Measurements from ENCODE around the gene CUL2. TPM values are rescaled to one million over a fixed set of nuclear protein-coding genes. Genes with fewer than 3 reads are reported as not detected.

The CUL2 gene
- total and polyA plus RNA-seq, 7 donors, result 26.2 to 65.6 (median 47.0) TPM

- TF ChIP-seq CTCF (IDR thresholded peaks at IDR 0.05), result no peak
- Histone ChIP-seq H3K27ac (no peak overlapping the region), H3K36me3 (ENCODE audit: insufficient read depth in 1 of 2, low read depth in 1 of 2) (peaks cover 0 to 33% of the 10 kb centered on the region in 2 donors), H3K27me3 (ENCODE audit: insufficient read depth in 3 of 3, low read length in 2 of 3) (no peaks in the 10 kb centered on the region), H3K4me3 (no peak overlapping the region), H3K9me3 (no peaks in the 10 kb centered on the region), H3K4me1 (no peaks in the 10 kb centered on the region)
- 82 to 87% (median 86%) methylated on average over 8 of the region's 8 CpGs for WGBS, 3 donors
- intact Hi-C loops (cut with DNase I), result no loop called here
- ATAC-seq (no peak), DNase-seq (no peak)
These were observed 84.3 kb downstream of the CUL2 start for GRCh38 chr10:35005868-35006267.

- ATAC-seq (no peak), DNase-seq (no peak)
- Histone ChIP-seq H3K27ac (no peak overlapping the region), H3K4me3 (no peak overlapping the region), H3K36me3 (ENCODE audit: insufficient read depth in 1 of 2, low read depth in 1 of 2) (peaks cover 0 to 20% of the 10 kb centered on the region in 2 donors), H3K4me1 (no peaks in the 10 kb centered on the region), H3K9me3 (no peaks in the 10 kb centered on the region), H3K27me3 (ENCODE audit: insufficient read depth in 3 of 3, low read length in 2 of 3) (no peaks in the 10 kb centered on the region)
- WGBS, 3 donors, result 71 to 94% (median 87%) methylated on average over 3 of the region's 3 CpGs
- no peak for TF ChIP-seq CTCF (IDR thresholded peaks at IDR 0.05)
- intact Hi-C loops (cut with DNase I), result no loop called here
These were observed 85.5 kb downstream of the CUL2 start for GRCh38 chr10:35004651-35005050.

GRCh38 chr10:35003906-35004305, 86.2 kb downstream of the CUL2 start:
- no peak for DNase-seq
- 67 to 83% (median 77%) methylated on average over 4 of the region's 4 CpGs for WGBS, 3 donors
- intact Hi-C loops (cut with DNase I), result no loop called here

GRCh38 chr10:35000936-35001335, 89.2 kb downstream of the CUL2 start:
- Histone ChIP-seq H3K4me1 (no peaks in the 10 kb centered on the region), H3K4me3 (no peak overlapping the region), H3K27ac (no peak overlapping the region), H3K9me3 (no peaks in the 10 kb centered on the region), H3K27me3 (ENCODE audit: insufficient read depth in 3 of 3, low read length in 2 of 3) (no peaks in the 10 kb centered on the region), H3K36me3 (ENCODE audit: insufficient read depth in 1 of 2, low read depth in 1 of 2) (no peaks in the 10 kb centered on the region)
- WGBS, 3 donors, result 82 to 92% (median 88%) methylated on average over 4 of the region's 4 CpGs
- intact Hi-C loops (cut with DNase I), result no loop called here
- TF ChIP-seq CTCF (IDR thresholded peaks at IDR 0.05), result no peak
- ATAC-seq, result no peak
- no peak for DNase-seq

More at GRCh38 chr10:35003906-35004305, 86.2 kb downstream of the CUL2 start:
- Histone ChIP-seq H3K36me3 (ENCODE audit: insufficient read depth in 1 of 2, low read depth in 1 of 2) (peaks cover 0 to 13% of the 10 kb centered on the region in 2 donors), H3K27ac (no peak overlapping the region), H3K4me1 (no peaks in the 10 kb centered on the region), H3K27me3 (ENCODE audit: insufficient read depth in 3 of 3, low read length in 2 of 3) (no peaks in the 10 kb centered on the region), H3K9me3 (no peaks in the 10 kb centered on the region), H3K4me3 (no peak overlapping the region)
- no peak for ATAC-seq
- no peak for TF ChIP-seq CTCF (IDR thresholded peaks at IDR 0.05)

GRCh38 chr10:34999532-34999931, 90.6 kb downstream of the CUL2 start:
- H3K4me3 ChIP-seq, result no peak overlapping the region
- H3K36me3 ChIP-seq (ENCODE audit: insufficient read depth in 1 of 2, low read depth in 1 of 2), result no peaks in the 10 kb centered on the region
- no peaks in the 10 kb centered on the region for H3K9me3 ChIP-seq
- ATAC-seq (no peak), DNase-seq (no peak)
- intact Hi-C loops (cut with DNase I), result loop anchor here in 1 of 2 donors (10.0 kb wide), 1 partner anchor 215 kb away; no protein-coding TSS in a partner anchor
- no peaks in the 10 kb centered on the region for H3K27me3 ChIP-seq (ENCODE audit: insufficient read depth in 3 of 3, low read length in 2 of 3)
- WGBS, 3 donors, result 81 to 87% (median 85%) methylated on average over 5 of the region's 5 CpGs
- H3K27ac ChIP-seq, result no peak overlapping the region
- no peaks in the 10 kb centered on the region for H3K4me1 ChIP-seq
- no peak for TF ChIP-seq CTCF (IDR thresholded peaks at IDR 0.05)

All from psoas muscle (tissue), 8 donors.